Loucy (cell line): Measurements from ENCODE around the gene HEG1.

Experiments used
- CTCF ChIP-seq: fragments of 200-600 bp; sonication (generic); conservative IDR thresholded peaks from 2 replicates; pipeline ENCODE4 v1.5.1; 2014; ENCODE audit warnings: mild to moderate bottlenecking, antibody characterized with exemption, low read length
- EZH2phosphoT487 ChIP-seq: fragments of 200-600 bp; IDR thresholded peaks from 2 replicates; pipeline ENCODE4 v1.6.1; 2018; ENCODE audit warnings: antibody characterized with exemption, mild to moderate bottlenecking, moderate library complexity, borderline replicate concordance

GRCh38 chr3:124974691-124975090 is 81.1 kb downstream of the HEG1 start:
- TF ChIP-seq EZH2phosphoT487 (no peak), CTCF (no peak)
